GM21528 (cell line): ENCODE data around the gene YEATS4.
A peak's percentile ranks its signal among the peaks of the same experiment; 100 is the strongest.
"Not testable (repeated sequence)": the region's sequence is repeated elsewhere in the genome, so short reads cannot be mapped to it uniquely, and the experiment has no call there.

ENCODE experiments used
- ATAC-seq: cut with Tn5 transposase; IDR thresholded peaks from one replicate; pipeline ENCODE4 v1.9.1; 2021; ENCODE audit warnings: mild to moderate bottlenecking, moderate library complexity; ENCODE audit not compliant: unreplicated experiment, low FRiP score

The YEATS4 gene

DNA sequence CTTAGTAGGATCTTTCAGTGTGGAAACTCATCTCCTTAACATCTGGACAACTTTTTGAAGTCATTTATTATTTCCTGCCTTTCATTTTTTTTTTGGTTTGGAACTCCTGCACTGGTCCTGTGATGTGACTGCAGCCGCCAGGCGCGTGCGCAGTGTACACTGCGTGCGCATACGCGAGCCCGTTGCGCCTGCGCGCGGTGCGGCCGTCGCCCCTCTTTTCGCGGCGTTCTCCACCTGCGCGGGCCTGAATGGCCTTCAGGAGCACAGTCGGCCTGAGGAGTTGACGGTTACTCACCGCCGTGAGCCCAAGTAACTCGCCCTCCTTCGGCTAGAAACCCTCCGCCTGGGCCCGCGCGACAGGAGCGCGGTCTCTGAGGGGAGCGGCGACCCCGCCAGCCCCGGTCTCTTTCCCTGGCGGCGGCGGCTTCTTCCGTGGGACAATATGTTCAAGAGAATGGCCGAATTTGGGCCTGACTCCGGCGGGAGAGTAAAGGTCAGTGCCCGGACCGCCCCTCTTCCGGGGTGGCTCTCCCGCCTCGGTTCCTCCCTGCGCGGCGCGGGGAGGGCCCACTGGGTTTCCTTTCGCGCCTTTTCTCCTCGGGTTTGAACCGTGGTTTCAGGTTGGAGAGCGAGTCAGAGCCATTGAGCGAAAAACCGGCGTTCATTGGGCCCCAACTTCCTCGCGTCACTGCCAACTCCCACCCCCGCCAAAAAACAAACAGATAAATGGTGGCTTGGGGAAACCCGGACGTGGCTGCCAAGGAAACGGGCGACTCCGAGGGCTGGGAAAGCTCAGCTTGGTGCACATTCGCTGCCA is at the start of gene YEATS4:
YEATS4 (plus strand) TSS at position 213 of the 817 bp plus-strand sequence; CDS start at position 443, 230 bp downstream.
- peak; percentile 89 for ATAC-seq

- ATAC-seq = no peak
Measured at GRCh38 chr12:69313209-69313608, 46.3 kb upstream of the YEATS4 start.

- not testable (repeated sequence) for ATAC-seq
Measured at GRCh38 chr12:69316784-69317183, 42.8 kb upstream of the YEATS4 start.

DNA sequence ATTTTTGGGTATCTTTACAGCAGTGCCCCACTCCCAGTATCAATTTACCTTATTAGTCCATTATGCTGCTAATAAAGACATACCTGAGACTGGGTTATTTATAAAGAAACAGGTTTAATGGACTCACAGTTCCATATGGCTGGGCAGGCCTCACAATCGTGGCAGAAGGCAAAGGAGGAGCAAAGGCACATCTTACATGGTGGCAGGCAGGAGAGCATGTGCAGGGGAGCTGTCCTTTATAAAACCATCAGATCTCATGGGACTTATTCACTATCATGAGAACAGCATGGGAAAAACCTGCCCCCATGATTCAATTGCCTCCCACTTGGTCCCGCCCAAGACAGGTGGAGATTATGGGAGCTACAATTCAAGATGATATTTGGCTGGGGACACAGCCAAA is 42.3 kb upstream of the YEATS4 start:
- not testable (repeated sequence) for ATAC-seq

DNA sequence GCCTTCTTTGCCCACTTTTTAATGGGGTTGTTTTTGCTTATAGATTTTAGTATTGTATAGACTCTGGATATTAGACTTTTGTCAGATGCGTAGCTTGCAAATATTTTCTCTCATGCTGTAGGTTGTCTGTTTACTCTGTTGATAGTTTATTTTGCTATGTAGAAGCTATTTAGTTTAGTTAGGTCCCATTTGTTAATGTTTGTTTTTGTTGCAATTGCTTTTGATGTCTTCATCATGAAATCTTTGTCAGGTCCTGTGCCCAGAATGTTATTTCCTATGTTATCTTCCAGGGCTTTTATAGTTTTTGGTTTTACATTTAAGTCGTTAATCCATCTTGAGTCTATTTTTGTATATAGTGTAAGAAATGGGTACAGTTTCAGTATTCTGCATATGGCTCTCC is 41.3 kb upstream of the YEATS4 start:
- ATAC-seq = no peak

DNA sequence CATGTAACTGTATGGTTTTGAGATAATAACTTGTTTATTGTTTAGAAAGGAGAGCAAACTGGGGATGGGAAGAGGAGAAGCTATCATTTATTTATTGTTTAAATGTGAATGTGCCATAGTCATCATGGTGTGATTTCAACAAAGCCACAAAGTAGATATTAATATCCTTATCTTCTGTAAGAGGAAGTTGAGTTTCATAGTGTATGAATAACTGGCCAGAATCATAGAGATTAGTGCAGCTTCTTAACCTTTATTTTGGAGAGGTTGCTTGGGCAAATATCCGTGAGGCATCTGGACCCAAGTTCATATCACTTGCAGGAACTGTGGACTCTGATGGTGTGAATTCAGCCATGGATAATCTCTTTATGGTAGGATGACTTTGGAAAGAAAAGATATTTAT is 38.2 kb upstream of the YEATS4 start:
- ATAC-seq = no peak

DNA sequence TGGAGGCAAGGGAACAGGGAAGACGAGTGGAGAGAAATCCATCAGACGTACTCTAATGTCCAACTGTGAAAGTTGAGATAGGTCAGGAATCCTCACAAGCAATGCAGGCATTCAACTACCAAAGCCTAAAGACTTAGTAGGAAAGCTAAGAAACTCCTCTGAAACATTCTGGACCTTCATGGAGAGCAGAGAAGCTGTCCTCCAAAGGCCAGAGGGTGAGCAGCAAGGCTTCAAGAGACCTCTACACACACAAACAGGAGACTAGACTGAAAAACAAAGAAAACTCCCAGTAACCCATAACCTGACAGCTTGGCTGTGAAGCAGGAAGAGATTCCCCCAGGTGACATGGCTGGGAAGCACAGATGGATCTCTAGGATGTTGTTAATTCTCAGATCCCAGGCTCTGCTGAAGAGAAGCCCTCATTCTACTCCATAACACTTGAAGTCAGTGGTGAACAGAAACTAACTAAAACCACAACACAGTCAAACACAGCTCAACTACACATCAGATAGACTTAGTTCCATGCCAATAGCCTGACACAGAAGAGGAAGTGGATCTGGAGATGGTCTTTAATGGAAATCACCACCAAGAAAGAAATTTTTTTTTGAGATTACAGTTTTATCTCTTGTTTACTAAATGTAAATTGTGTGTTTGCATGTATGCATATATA is 34.6 kb upstream of the YEATS4 start:
- peak; percentile 92 for ATAC-seq

DNA sequence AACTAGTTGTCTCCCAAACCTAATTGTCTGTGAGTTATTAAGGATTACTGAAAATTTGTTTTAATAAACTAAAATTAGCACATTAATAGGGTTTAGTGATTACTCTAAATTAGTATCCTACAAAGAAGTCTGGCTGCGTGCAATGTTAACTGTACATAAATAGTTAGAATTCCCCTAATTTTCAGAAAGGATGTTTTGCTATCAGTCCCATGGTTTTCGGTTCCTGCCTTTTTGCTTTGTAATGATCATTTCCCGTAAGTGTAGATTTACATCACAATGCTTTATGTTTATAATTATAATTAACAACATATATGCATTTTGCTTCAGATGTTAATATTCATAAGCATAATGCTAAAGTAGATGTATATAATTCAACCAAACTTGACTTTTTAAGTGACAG is 31.1 kb upstream of the YEATS4 start:
- no peak for ATAC-seq

DNA sequence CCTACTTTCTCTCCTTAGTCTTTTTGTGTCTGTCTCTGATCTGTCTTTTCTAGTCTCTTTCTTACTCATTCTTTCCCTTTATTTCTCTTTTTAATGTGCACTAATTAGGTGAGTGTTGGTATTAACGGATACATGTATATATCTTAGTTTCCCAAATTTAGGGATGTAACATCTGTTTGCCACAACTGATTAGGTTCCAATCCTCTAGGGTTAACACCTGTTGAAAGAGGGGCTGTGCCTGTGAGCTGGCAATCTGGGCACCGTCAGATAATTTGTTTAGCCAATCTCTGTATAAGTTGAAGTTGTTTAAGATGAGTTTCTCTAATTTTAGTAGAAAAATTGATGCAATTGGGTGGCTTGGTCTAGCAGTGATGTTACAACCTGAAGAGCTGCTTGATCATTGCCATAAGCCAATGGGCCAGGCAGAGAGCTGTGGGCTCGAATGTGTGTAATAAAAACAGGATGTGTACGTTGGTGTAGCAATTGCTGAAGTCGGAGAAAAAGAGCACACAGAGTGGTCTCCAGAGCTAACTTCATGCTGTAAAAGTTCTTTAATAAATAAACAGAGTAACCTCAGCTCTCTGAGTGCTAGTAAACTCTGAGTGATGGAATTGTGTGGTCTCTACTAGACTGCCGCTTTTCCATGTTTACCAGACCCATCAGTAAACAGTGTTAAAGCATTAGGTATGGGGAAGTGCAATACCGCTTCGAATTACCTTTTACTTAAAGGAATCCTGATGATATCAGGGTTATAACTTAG is 29.7 kb upstream of the YEATS4 start:
- ATAC-seq = no peak

DNA sequence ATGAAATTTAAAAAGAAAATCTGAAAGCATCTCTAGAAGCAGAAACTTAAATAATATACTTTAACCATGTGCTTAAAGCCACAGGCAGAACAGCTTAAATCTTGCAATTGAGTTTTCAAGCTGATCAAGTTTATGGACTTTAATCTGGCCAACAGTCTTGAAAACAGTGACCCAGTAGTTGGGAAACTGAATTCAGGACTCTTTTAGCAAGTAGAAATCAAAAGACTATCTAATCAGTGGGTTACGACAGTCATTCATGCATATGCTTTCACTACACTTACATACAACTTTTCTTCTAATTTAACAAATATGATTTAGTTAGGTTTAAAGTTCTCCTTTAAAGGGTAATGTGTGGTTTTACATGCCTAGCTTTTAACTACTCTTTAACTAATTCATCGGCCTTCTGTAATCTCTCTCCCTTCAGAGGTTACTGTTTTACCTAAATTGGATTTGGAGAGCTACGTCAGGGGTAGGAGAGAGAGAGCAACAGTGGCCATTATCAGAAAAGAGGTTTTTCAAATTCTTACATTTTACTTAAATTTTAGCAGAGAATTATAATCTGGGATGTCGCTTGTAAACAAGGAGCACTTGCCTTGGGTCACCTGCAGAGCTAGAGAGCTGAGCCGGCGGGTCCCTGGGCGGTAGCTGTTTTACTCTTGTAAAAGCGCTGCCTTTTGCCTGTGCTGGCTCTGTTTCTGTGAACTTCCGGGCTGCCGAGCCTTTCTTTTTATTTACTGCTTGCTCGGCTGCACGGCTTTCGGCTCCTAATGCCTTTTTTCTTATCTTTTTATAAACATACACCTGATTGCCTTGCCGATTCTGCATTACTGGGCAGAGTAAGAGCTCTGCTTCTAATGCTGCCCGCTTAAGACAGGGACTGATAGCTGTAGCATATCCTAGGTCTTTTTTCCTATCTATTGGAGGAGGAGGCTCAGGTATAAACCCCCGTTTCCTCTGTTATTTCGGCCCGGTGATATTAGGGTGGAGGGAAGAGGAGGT is 28.8 kb upstream of the YEATS4 start:
- ATAC-seq = peak; percentile 87

DNA sequence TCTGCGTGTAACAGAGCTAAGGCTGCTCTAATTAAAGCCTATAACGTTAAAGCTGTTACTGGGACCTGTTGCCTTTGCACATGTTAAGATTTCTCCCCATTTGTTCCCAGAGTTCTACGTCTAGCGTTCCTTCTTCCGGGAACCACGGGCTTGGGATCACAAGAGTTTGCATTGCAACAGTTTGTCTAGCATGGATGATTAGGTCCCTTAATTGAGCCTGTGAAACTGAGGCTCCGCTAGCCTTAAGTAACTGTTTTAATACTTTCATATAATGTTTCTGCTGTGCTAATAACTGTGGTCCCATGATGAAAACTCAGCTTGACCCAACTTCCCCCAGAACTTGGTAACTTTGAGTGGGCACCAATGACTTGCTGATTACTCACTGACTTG is 28.0 kb upstream of the YEATS4 start:
- ATAC-seq = no peak

DNA sequence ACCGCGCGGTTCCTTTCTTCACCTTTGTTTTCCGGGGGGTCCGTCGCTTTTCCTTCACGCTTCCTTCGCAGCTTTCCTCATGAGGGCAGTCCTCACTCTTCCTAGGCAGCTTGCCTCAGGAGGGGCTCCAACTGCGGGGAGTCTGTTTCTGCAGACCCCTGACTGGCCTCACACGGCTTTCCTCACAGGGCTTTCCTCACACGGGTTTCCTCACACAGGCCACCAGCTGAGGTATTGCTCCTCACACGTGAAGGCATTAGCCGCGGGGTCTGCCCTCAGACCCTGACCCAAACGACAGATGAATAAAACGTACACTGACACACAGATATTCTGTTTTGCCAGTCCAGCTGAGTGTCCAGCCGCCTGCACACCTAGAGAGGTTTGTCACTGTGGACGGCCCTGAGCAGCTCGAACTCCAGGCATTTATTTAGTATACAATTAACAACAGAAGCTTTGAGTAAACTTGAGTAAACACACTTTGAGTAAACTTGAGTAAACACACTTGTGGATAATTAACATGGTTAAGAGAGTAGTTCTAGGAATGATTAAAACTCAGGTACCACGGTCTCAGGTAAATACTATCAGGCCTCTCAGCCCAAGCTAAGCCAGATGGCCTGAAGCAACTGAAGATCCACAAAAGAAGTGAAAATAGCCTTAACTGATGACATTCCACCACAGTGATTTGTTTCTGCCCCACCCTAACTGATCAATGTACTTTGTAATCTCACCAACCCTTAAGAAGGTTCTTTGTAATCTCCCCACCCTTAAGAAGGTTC is 27.4 kb upstream of the YEATS4 start:
- no peak for ATAC-seq

GRCh38 chr12:69332815-69333358 is 26.7 kb upstream of the YEATS4 start:
- ATAC-seq = no peak

- no peak for ATAC-seq
Measured at GRCh38 chr12:69334158-69334557, 25.4 kb upstream of the YEATS4 start.

DNA sequence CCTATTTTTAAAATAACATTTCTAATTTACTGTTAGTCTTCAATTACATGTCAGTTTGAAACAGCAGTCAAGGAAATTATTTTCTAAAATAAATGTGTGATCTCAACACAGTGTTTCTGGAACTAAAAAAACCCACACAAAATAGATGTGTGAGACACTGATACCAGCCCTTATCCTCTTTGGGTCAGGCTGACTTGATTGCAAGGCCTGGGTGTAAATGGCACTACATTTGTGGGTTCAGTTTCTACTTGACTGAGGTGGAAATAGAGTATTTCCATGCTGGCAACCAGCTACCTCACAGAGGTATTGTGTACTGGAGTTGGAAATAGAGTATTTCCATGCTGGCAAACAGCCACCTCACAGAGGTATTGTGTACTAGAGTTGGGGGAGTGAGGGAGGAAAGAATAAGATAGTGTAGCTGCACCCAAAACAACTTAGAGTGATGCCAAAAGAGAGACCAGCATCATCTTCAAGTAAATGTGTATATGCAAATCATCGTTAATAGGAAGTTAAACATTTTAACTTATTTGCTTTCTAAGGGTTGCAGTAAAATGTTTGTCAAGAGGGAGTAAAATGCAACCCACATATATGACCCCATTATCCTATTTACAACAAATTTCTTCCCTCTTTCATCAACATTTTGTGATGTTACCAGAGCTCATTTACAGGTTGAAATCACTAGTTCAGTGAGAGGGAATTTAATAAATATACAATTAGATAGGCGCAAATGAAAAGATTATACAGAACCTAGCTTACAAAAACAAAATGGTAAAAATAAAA is 22.0 kb upstream of the YEATS4 start:
- ATAC-seq = no peak

DNA sequence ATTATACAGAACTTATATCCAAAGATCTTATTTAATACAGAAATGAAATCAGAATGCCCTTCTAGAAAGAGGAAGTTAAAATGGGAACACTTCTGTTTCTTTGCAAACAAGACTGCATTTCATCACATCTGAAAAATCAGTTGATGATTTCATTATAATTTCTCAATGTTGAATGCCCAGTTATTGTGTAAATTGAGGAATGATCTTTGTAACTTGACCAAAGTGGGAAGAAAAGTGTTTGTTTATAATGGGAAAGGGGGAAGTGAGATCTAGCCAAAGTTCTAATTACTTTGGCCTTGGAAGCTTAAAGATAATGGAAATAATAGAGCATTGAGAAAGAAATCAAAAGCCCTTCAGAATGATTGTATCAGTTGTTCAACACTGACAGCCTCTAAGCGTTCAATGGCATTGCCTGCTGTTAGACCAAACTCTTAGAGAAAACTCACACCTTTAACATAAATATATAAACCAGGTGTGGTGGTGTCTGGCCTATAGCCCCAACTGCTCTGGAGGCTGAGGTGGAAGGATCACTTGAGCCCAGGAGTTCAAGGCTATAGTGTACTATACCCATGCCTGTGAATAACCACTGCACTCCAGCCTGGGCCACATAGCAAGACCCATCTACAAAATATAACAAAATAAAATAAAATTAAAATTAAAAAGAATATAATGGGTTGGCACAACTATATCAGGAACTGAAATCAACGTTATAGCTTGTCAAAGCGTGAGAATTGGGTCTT is 21.3 kb upstream of the YEATS4 start:
- ATAC-seq = no peak

- ATAC-seq = no peak
Measured at GRCh38 chr12:69338936-69339335, 20.6 kb upstream of the YEATS4 start.

- no peak for ATAC-seq
Measured at GRCh38 chr12:69339999-69340398, 19.5 kb upstream of the YEATS4 start.
